Heart left ventricle (tissue), 13 donors: Measurements from ENCODE around the gene SORL1-AS1.

ENCODE experiments used
- POLR2A ChIP-seq, 2 donors: fragments of 450-650 bp; IDR thresholded peaks; one replicate each; pipeline ENCODE4 v1.6.1; 2017; ENCODE audit warnings: antibody characterized with exemption in 2 of 2, mild to moderate bottlenecking in 2 of 2, moderate library complexity in 2 of 2
- TF ChIP-seq, protein P1 (sequence below), 12 donors: fragments of 200-600 bp; sonication (generic) in 4 of 12; IDR thresholded peaks; one replicate each; pipeline versions ENCODE4 v1.5.0 to v1.8.0; 2018 to 2022; ENCODE audit warnings: antibody characterized with exemption in 12 of 12, mild to moderate bottlenecking in 5 of 12
- donor health status: ischemic (EF 13 %, LVEDD 7.1; RV severe dilation, severe dysfunction).
- donor health status: DM: no; HTN: yes; CAD: no.
- donor health status: DM: no; HTN: no; CAD: no.
- donor health status: ischemic (EF 25% LVEDD 6.9; RV normal size, moderate dysfunction).
- donor health status: ischemic (EF 25% LVEDD 5.7; RV mildly dilated, moderate dysfunction).
- donor health status: ischemic (EF 35%, LVEDD 5.7; RV mildly dilated, moderate dysfunction).
- donor health status: nonischemic (EF 11% LVEDD 7.7; RV severe dilation, severe dysfunction).
- donor health status: DM: yes; HTN: yes; CAD: no.
- donor health status: PGD.
- donor health status: ischemic (EF 29% LVEDD 5.4; RV normal size, mild dysfunction).
- donor health status: nonischemic (EF 23%, LVEDD 6.1; RV moderate dilation, normal function).

DNA sequence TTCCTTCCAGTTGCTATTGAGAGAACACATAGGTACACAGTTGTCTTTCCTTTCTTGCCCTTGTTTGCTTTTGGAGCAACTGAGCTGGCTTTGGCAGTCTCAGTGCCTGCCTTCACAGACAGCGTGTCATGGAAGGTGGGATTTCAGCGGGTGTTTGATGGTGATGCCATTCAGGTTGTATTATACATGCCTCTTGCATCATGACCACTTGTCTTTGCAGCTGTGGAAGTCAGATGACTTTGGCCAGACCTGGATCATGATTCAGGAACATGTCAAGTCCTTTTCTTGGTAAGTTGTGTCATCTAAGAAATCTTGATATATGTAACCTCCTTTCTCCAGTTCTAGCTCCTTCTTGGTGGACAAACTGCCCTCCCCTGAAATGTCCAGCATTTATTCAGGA is 37.1 kb upstream of the SORL1-AS1 start:
- TF ChIP-seq, protein P1, sequence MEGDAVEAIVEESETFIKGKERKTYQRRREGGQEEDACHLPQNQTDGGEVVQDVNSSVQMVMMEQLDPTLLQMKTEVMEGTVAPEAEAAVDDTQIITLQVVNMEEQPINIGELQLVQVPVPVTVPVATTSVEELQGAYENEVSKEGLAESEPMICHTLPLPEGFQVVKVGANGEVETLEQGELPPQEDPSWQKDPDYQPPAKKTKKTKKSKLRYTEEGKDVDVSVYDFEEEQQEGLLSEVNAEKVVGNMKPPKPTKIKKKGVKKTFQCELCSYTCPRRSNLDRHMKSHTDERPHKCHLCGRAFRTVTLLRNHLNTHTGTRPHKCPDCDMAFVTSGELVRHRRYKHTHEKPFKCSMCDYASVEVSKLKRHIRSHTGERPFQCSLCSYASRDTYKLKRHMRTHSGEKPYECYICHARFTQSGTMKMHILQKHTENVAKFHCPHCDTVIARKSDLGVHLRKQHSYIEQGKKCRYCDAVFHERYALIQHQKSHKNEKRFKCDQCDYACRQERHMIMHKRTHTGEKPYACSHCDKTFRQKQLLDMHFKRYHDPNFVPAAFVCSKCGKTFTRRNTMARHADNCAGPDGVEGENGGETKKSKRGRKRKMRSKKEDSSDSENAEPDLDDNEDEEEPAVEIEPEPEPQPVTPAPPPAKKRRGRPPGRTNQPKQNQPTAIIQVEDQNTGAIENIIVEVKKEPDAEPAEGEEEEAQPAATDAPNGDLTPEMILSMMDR (IDR thresholded peaks at IDR 0.05): no peak
- no peak for TF ChIP-seq POLR2A (IDR thresholded peaks at IDR 0.05)
